Tibial nerve (tissue), 4 donors: ENCODE results near the gene TRIM24. TPM values are rescaled to one million over a fixed set of nuclear protein-coding genes. Genes with fewer than 3 reads are reported as not detected.

Source experiments
- DNase-seq, 2 donors: peaks; one replicate each; pipeline ENCODE4 v3.0.0-alpha.2; 2019; ENCODE audit warnings: low spot score in 2 of 2
- H3K27ac ChIP-seq, 4 donors: fragments of 200-600 bp; sonication (generic) in 3 of 4; one replicate each; pipeline ENCODE4 v1.5.1; 2017 to 2019; ENCODE audit warnings: mild to moderate bottlenecking in 1 of 4
- H3K27me3 ChIP-seq, 2 donors: fragments of 200-600 bp; sonication (generic) in 1 of 2; one replicate each; pipeline versions ENCODE4 v1.5.1 to v1.6.0; 2017 to 2019
- H3K36me3 ChIP-seq, 3 donors: fragments of 200-600 bp; sonication (generic); one replicate each; pipeline ENCODE4 v1.5.1; 2018 to 2019
- H3K4me1 ChIP-seq, 4 donors: fragments of 200-600 bp; sonication (generic) in 3 of 4; one replicate each; pipeline ENCODE4 v1.5.1; 2017 to 2019
- H3K4me3 ChIP-seq, 4 donors: fragments of 200-600 bp; sonication (generic) in 3 of 4; one replicate each; pipeline ENCODE4 v1.5.1; 2017 to 2019; ENCODE audit warnings: mild to moderate bottlenecking in 1 of 4, moderate library complexity in 1 of 4
- H3K9me3 ChIP-seq, 4 donors: fragments of 200-600 bp; sonication (generic) in 3 of 4; one replicate each; pipeline ENCODE4 v1.5.1; 2017 to 2019
- EP300 ChIP-seq, 2 donors: sonication (generic); formaldehyde crosslinking; IDR thresholded peaks; one replicate each; pipeline ENCODE4 v1.6.1; 2017; ENCODE audit warnings: antibody characterized with exemption in 2 of 2, mild to moderate bottlenecking in 1 of 2
- POLR2A ChIP-seq, 2 donors: fragments of 450-650 bp; IDR thresholded peaks; one replicate each; pipeline ENCODE4 v1.6.1; 2017; ENCODE audit warnings: antibody characterized with exemption in 2 of 2, mild to moderate bottlenecking in 2 of 2, moderate library complexity in 2 of 2
- WGBS, 2 donors: methylation state at CpG; one replicate each; pipeline ENCODE4 v1.1.5; 2018; 5-methylcytosine and 5-hydroxymethylcytosine counted together
- total RNA-seq, 4 donors: library from RNA; depleted of rRNA; stranded (reverse); fragments of >200 nt; gene quantifications; one replicate each; pipeline ENCODE4 v1.1.0, GENCODE V29; 2016
- TF ChIP-seq, protein P1 (sequence below), 5 experiments: fragments of 200-600 bp in 3 of 5; fragments of 450-650 bp in 2 of 5; sonication (generic) in 3 of 5; IDR thresholded peaks; one replicate each; pipeline ENCODE4 v1.5.1; 2016 to 2019; ENCODE audit warnings: antibody characterized with exemption in 5 of 5, mild to moderate bottlenecking in 3 of 5, moderate library complexity in 2 of 5

TRIM24 gene
- total RNA-seq, 4 donors from 2014 or later, result 15.9 to 20.5 (median 17.7) TPM

DNA sequence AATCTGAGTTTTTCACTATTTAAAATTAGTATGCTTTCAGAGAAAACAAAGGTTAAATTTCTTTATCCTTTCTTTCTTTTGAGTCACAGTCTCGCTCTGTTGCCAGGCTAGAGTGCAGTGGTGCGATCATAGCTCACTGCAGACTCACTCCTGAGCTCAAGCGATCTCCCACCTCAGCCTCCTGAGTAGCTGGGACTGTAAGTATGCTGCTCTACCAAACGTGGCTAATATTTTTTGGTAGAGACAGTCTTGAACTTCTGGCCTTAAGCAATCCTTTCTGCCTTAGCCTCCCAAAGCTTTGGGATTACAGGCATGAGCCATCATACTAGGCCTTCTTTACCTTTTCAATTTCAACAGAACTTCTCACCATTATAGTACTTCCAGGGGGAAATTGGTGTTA is 113.7 kb downstream of the TRIM24 start:
- Histone ChIP-seq H3K27me3 (no peaks in the 10 kb centered on the region), H3K4me1 (no peaks in the 10 kb centered on the region), H3K27ac (no peak overlapping the region), H3K4me3 (no peak overlapping the region), H3K36me3 (peaks cover 0 to 85% (median 4%) of the 10 kb centered on the region in 3 donors), H3K9me3 (no peaks in the 10 kb centered on the region)
- 69 to 88% methylated on average over 4 of the region's 4 CpGs for WGBS, 2 donors
- DNase-seq, result no peak
- TF ChIP-seq POLR2A (IDR thresholded peaks at IDR 0.05) (no peak), EP300 (IDR thresholded peaks at IDR 0.05) (no peak)
- TF ChIP-seq, protein P1, sequence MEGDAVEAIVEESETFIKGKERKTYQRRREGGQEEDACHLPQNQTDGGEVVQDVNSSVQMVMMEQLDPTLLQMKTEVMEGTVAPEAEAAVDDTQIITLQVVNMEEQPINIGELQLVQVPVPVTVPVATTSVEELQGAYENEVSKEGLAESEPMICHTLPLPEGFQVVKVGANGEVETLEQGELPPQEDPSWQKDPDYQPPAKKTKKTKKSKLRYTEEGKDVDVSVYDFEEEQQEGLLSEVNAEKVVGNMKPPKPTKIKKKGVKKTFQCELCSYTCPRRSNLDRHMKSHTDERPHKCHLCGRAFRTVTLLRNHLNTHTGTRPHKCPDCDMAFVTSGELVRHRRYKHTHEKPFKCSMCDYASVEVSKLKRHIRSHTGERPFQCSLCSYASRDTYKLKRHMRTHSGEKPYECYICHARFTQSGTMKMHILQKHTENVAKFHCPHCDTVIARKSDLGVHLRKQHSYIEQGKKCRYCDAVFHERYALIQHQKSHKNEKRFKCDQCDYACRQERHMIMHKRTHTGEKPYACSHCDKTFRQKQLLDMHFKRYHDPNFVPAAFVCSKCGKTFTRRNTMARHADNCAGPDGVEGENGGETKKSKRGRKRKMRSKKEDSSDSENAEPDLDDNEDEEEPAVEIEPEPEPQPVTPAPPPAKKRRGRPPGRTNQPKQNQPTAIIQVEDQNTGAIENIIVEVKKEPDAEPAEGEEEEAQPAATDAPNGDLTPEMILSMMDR (IDR thresholded peaks at IDR 0.05), result no peak

DNA sequence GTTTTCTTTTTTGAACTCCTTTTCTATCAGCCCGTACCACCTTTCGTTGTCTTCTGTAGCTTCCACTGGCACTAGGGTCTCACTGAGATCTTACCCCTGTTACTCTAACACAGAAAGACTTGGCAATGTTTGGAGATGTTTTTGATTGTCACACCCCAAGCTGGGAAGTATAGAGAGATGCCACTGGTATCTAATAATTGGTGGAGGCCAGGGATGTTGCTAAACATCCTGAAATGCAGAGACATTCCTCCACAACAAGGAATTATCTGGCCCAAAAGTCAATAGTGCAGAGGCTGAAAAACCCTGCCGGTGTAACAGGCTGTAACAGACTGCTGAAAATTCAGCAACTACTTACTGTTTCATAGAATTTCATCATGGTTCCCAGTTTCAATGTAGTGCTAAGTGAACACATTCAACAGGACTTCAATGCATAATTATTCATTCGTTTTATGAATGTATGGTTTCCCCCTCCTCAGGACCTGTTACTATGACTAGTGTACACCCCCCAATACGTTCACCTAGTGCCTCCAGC is 115.9 kb downstream of the TRIM24 start:
- H3K4me3 ChIP-seq, result no peak overlapping the region
- 92 to 96% methylated on average over 5 of the region's 5 CpGs for WGBS, 2 donors
- H3K27me3 ChIP-seq, result no peaks in the 10 kb centered on the region
- TF ChIP-seq, protein P1 (IDR thresholded peaks at IDR 0.05), result no peak
- TF ChIP-seq EP300 (IDR thresholded peaks at IDR 0.05) (no peak), POLR2A (IDR thresholded peaks at IDR 0.05) (no peak)
- peaks cover 0 to 85% (median 0%) of the 10 kb centered on the region in 3 donors for H3K36me3 ChIP-seq
- H3K4me1 ChIP-seq, result no peaks in the 10 kb centered on the region
- no peak for DNase-seq
- H3K9me3 ChIP-seq, result no peaks in the 10 kb centered on the region
- no peak overlapping the region for H3K27ac ChIP-seq

DNA sequence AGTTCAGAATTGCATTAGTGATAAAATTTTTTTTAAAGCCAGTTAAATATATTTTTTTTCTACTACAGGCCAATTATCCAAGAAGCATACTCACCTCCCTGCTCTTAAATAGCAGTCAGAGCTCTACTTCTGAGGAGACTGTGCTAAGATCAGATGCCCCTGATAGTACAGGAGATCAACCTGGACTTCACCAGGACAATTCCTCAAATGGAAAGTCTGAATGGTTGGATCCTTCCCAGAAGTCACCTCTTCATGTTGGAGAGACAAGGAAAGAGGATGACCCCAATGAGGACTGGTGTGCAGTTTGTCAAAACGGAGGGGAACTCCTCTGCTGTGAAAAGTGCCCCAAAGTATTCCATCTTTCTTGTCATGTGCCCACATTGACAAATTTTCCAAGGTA is 119.1 kb downstream of the TRIM24 start:
- 91 to 95% methylated on average over 1 of the region's 1 CpG for WGBS, 2 donors
- Histone ChIP-seq H3K27me3 (no peaks in the 10 kb centered on the region), H3K27ac (no peak overlapping the region), H3K9me3 (no peaks in the 10 kb centered on the region), H3K36me3 (peaks cover 0 to 88% (median 0%) of the 10 kb centered on the region in 3 donors), H3K4me3 (no peak overlapping the region), H3K4me1 (no peaks in the 10 kb centered on the region)
- TF ChIP-seq, protein P1 (IDR thresholded peaks at IDR 0.05), result no peak
- no peak for TF ChIP-seq POLR2A (IDR thresholded peaks at IDR 0.05)
- no peak for TF ChIP-seq EP300 (IDR thresholded peaks at IDR 0.05)
- DNase-seq, result no peak

DNA sequence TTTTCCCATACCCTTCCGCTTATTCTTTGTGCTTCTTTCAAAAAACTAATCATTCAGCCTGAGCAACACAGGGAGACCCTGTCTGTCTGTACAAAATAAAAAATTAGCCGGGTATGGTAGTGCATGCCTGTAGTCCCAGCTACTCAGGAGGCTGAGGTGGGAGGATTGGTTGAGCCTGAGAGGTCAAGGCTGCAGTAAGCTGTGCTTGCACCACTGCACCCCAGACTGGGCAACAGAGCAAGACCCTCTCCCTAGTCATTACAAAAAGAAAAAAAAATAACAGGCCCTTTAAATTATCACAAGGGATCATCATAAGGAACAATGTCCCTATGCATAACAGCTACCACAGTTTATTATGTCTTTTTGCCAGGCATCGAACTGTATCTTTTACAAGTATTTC is 119.6 kb downstream of the TRIM24 start:
- WGBS, 2 donors, result 96 to 97% methylated on average over 3 of the region's 3 CpGs
- Histone ChIP-seq H3K9me3 (no peaks in the 10 kb centered on the region), H3K27me3 (no peaks in the 10 kb centered on the region), H3K4me1 (no peaks in the 10 kb centered on the region), H3K4me3 (no peak overlapping the region), H3K36me3 (peaks cover 0 to 90% (median 0%) of the 10 kb centered on the region in 3 donors), H3K27ac (no peak overlapping the region)
- TF ChIP-seq EP300 (IDR thresholded peaks at IDR 0.05) (no peak), POLR2A (IDR thresholded peaks at IDR 0.05) (no peak)
- TF ChIP-seq, protein P1 (IDR thresholded peaks at IDR 0.05), result no peak
- DNase-seq, result no peak

DNA sequence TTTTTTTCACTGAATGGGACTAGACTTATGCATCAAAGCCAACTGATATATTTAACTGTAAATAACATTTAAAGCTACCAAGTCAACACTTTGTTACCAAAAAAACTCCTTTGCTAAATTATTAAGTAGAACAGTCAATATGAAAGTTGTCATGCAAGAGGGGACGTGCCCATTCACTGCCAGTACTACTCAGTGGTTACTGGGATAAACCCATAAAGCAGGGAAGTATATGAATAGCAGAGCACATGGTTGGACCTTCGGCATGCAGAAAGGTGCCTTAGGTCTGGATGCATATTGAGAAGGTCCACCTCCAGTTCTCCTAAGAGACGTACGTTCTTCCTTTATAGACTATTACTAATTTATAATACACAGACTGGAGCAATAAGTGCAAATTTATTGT is 121.0 kb downstream of the TRIM24 start:
- Histone ChIP-seq H3K4me3 (no peak overlapping the region), H3K36me3 (peaks cover 0 to 94% (median 0%) of the 10 kb centered on the region in 3 donors), H3K27me3 (no peaks in the 10 kb centered on the region), H3K27ac (no peak overlapping the region), H3K9me3 (no peaks in the 10 kb centered on the region), H3K4me1 (no peaks in the 10 kb centered on the region)
- TF ChIP-seq POLR2A (IDR thresholded peaks at IDR 0.05) (no peak), EP300 (IDR thresholded peaks at IDR 0.05) (no peak)
- TF ChIP-seq, protein P1 (IDR thresholded peaks at IDR 0.05), result no peak
- no peak for DNase-seq
- 97 to 98% methylated on average over 4 of the region's 4 CpGs for WGBS, 2 donors
